GM19395 (cell line): ENCODE data around the gene ARMH3.

Experiments
- ATAC-seq: cut with Tn5 transposase; IDR thresholded peaks from one replicate; pipeline ENCODE4 v1.9.1; 2021; ENCODE audit warnings: mild to moderate bottlenecking, moderate library complexity; ENCODE audit not compliant: unreplicated experiment

Gene ARMH3, protein sequence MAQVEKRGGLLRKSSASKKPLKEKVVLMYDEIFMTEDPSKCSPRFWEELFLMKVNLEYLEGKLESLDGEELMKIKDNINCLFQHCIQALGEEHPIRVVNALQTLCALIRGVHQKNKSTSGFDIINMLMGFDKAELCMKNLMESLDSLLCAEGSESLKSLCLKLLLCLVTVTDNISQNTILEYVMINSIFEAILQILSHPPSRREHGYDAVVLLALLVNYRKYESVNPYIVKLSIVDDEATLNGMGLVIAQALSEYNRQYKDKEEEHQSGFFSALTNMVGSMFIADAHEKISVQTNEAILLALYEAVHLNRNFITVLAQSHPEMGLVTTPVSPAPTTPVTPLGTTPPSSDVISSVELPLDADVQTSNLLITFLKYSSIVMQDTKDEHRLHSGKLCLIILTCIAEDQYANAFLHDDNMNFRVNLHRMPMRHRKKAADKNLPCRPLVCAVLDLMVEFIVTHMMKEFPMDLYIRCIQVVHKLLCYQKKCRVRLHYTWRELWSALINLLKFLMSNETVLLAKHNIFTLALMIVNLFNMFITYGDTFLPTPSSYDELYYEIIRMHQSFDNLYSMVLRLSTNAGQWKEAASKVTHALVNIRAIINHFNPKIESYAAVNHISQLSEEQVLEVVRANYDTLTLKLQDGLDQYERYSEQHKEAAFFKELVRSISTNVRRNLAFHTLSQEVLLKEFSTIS

DNA sequence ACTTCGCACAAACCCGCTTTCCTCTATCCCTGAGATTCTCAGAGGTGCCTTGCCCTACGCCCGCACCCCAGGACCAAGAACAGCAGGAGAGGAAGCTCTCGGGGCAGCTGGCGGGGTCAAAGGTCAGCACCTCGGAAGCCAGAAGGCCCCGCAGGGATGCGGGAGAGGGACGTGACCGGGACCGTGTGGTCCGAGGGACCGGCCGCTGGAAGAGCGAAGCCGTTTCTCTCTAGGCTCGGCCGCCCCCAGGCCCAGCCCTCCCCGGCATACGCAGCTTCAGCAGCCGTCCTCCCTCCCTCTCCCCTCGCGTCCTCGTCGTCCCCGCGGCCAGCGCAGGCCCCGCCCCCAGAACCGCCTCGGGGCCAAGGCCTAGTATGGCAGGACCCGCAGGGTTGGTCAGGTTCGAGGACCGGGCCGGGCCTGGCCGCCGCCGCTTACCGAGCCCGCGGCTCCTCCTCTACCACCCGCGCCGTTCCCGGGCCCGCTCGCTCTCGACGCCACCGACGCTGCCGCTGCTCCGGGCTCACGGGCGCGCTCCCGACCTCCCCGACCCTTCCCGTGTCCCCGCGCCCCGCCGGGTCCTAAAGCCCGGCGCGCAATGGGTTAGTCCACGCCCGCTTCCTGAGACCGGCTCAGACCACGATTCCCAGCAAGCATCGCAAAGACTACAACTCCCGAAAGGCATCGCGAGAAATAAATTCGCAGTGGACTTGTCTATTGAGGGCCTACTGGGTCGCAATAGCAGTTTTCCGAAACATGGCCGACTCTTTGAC lies at the start of gene ARMH3:
Gene ARMH3, minus strand, starts transcription at position 527 of the 773 bp plus-strand sequence. CDS start 16,059 bp downstream, outside the sequence.
- peak; percentile 90 for ATAC-seq

DNA sequence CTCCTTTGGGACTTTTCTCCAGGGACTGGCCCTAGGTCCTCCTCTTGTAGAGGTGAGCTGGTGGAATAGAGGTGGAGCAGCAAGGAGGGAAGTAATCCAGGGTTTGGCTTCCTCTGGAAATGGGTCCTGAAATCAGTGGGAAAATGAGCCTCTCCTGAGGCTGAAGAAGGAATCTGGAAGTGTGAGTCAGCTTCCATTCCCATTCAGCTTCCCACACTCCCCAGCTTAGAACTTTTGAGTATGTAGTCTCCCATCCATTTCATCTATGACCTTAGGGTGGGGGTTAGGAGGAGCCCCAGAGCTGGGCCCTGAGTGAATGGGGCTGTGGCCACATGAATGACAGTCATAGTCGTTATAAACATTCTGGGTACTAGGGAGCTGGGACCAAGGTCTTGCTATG lies 46.4 kb upstream of the ARMH3 start:
- no peak for ATAC-seq

DNA sequence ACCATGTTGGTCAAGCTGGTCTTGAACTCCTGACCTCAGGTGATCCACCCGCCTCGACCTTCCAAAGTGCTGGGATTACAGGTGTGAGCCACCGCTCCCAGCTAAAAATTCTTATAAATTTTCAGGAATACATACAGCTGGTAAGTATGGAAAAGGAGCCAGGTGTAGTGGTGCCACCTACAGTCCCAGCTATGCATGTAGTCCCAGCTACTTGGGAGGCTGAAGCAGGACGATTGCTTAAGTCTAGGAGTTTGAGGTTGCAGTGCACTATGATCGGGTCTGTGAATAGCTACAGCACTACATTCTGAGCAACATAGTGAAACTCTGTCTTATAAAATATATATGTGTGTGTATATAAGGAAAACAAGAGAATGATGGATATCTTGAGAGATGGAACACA lies 45.2 kb upstream of the ARMH3 start:
- no peak for ATAC-seq

DNA sequence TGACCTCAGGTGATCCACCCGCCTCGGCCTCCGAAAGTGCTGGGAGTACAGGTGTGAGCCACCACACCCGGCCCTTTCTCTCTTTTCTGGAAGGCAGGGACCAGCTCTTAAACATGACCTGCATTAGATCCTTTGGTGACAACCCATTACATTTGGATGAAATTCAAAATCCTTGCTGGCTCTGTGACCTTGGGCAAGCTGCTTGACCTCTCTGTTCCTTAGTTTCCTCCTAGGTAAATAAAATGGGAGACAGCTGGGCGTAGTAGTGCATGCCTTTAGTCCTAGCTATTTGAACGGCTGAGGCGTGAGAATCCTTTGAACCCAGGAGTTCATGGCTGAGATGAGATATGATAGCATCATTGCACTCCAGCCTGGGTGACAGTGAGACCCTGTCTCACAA lies 40.5 kb upstream of the ARMH3 start:
- no peak for ATAC-seq

DNA sequence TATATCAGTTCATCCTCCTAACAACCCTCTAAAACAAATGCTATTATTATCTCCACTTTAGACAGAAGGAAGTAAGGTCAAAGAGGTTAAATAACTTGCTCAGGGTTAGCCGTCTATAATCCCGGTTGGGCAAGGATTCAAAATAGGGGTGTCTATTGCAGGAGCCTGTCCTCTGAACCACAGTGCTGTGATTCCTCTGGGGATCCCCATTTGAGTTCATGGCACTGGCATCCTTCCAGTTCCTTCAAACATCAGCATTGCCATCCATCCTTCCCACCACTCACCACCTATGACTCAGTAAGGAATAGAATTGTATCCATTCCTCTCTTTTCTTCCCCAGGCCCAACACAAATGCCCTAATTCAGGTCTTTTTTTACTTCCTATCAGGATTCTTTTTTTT lies 34.8 kb upstream of the ARMH3 start:
- no peak for ATAC-seq

DNA sequence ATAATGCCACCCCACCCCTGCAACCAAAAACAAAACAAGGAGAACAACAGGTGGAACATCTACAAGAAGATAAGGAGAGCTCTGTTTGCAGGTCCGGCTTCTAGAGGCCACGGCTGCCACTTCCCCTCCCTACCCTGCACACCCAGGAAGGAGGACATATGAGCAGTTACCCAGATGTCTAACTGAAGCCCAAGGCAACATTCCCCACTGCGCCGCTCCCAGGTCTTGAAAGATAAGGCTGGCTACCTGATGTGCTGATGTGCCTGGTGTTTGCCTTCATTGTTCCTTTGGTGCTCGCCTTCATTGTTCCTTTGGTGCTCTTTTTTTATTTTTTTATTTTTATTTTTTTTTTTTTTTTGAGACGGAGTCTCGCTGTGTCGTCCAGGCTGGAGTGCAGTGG lies 30.2 kb upstream of the ARMH3 start:
- no peak for ATAC-seq

DNA sequence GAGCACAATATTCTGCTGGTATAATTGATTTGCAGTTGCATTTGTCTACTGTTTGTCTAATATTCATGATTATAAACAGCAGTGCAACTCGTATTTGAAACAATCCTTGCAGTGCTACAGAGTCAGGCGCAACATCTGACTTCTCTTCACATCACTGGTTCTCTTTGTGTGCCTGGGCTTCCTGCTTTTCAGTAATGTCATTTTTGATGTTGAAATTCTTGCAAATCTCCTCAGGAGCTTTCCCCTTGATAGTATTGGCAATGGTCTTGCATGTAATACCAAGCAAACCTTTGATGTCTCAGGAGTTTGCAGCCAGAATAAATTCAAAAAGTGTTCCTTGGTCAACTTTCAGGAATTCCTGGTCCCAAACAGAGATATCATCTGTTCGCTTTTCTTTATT lies 29.4 kb upstream of the ARMH3 start:
- ATAC-seq, result no peak

DNA sequence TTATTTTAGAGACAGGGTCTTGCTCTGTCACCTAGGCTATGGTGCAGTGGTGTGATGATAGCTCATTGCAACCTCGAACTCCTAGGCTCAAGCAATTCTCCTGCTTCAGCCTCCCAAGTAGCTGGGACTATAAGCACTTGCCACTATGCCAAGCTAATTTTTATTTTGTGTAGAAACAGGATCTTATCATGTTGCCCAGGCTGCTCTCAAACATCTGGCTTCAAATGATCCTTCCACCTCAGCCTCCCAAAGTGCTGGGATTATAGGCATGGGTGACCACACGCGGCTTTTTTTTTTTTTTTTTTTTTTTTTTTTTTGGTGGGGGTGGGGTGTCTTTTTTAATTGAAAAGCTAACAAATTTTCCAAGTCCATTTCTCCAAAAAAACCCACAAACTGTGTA lies 27.6 kb upstream of the ARMH3 start:
- no peak for ATAC-seq

DNA sequence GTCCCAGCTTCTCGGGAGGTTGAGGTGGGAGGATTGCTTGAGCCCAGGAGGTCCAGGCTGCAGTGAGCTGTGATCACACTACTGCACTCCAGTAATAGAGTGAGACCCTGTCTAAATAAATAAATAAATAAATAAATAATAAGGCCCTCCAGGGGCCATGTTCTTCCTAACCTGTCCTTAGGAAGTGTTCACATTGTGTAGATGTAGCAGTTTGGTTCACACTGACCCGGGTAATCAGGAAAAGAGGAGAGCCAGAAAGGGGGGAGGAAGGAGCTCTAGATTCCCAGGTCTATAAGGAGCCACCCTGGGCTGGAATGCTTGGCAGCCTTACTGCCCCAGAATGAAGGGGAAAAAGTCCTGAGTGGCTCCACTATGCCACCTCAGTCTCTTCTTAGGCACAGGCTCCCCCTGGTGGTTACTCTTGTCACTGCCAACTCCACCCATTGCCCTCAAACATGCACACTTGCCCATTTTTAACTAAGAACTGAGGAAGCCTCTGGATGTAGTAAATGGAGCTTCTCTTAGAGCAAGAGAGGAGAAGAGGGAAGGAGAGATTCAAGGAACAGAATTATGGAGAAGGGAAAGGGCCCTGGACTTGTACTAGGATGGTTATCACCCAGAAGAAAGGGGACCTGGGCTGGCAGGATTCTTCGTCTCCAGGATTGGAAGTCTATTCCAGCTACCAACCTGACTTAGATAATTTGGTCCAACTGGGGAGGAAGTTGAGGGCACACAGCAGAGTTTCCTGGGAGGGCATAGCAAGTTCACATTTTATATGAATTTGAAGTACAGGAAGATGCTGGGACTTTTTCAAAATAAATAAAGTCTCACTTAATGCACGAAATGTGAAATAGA lies 16.9 kb upstream of the ARMH3 start:
- no peak for ATAC-seq

DNA sequence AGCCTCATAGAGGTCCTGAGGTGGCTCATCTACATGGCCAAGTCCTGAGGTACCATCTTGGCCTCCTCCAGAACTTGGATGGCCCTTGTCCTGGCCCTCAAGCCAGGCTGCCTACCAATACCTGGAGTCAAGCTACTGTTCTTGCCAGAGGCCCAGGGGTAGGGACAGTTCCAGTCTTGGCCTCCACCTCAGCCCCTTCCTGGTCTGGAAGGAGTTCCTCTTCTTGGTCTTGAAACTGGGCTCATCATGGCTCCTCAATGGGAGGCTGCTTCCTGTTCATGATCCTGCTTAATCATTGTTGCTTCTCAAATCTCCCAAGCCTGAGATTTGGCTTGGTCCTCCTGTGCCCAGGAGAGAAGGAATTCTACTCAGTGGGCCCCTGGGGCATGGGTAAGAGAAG lies 13.1 kb upstream of the ARMH3 start:
- no peak for ATAC-seq

DNA sequence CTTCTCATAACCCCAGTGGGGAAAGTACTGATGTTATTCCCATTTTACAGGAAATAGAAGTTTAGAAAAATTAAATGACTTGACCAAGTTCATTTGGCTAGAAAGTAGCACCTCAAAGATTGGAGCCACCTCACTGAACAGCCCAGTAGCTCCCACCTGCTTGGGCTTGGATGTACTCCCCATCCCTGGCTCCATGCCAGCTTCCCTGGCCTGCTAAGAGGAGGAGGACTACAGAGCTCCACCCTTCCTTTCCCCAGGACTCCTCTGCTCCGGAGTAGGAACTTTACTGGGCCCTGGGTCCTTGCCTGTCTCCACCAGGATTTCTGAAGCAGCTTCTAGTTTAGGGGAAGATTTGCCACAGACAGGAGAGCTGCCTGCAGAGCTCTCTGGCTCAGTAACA lies 12.2 kb upstream of the ARMH3 start:
- ATAC-seq, result no peak

DNA sequence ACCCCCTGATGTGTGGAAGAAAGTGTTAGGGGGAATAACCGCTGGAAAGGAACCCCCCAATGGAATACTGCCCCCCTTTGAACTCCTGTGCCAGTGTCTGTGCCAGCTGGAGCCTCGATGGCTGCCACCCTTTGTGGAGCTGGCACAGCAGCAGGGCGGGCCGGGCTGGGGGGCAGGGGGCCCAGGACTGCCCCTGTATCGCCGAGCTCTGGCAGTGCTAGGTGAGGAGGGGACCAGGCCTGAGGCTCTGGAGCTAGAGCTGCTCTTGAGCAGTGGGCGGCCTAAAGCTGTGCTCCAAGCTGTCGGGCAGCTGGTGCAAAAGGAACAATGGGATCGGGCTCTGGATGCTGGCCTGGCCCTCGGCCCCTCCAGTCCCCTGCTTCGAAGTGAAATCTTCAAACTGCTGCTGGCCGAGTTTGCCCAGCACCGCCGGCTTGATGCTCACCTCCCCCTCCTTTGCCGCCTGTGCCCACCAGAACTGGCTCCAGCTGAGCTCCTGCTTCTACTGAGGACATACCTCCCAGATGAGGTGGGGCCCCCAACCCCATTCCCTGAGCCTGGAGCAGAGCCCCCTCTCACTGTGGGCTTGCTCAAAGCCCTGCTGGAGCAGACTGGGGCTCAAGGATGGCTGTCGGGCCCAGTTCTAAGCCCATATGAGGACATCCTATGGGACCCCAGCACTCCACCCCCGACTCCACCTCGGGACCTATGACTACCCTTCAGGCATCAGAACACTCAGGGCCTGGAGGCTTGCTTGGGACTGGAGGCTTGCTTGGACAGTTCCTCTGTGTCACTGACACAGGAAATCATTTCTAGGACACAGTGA lies 11.3 kb upstream of the ARMH3 start:
- no peak for ATAC-seq

DNA sequence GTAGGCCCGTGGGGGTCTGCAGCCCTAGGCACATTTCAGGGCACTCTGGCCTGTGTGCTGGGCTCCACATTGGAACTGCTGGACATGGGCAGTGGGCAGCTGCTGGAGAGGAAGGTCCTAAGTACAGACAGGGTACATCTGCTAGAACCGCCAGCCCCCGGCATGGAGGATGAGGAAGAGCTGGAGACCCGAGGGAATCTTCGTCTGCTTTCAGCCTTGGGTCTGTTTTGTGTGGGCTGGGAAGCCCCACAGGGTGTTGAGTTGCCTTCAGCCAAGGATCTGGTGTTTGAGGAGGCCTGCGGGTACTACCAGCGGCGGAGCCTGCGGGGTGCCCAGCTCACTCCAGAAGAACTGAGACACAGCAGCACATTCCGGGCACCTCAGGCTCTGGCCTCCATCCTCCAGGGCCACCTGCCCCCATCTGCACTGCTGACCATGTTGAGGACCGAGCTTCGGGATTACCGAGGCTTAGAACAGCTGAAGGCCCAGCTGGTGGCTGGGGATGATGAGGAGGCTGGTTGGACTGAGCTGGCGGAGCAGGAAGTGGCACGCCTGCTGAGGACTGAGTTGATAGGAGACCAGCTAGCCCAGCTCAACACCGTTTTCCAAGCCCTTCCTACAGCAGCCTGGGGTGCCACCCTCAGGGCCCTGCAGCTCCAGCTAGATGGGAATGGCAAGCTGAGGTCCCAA lies 10.6 kb upstream of the ARMH3 start:
- ATAC-seq, result no peak

DNA sequence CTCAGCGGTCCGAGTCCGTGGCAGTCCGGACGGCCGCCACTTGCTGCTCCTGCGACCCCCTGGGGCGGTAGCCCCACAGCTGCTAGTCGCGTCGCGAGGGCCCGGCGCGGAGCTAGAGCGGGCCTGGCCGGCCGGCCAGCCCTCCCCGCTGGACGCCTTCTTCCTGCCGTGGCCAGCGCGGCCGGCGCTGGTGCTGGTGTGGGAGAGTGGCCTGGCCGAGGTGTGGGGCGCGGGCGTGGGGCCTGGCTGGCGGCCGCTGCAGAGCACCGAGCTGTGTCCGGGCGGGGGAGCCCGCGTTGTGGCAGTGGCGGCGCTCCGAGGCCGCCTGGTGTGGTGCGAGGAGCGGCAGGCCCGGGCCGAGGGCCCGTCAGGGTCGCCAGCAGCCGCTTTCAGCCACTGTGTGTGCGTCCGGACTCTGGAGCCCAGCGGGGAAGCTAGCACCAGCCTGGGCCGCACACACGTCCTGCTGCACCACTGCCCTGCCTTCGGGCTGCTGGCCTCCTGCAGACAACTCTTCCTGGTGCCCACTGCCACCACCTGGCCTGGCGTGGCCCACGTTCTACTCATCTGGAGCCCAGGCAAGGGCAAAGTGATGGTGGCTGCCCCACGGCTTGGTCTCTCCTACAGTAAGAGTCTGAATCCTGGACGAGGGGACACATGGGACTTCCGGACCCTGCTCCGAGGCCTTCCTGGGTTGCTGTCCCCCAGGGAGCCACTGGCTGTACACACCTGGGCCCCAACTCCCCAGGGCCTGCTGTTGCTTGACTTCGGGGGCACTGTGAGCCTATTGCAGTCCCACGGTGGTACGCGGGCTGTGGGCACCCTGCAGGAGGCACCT lies 9.8 kb upstream of the ARMH3 start:
- ATAC-seq, result peak; percentile 43

DNA sequence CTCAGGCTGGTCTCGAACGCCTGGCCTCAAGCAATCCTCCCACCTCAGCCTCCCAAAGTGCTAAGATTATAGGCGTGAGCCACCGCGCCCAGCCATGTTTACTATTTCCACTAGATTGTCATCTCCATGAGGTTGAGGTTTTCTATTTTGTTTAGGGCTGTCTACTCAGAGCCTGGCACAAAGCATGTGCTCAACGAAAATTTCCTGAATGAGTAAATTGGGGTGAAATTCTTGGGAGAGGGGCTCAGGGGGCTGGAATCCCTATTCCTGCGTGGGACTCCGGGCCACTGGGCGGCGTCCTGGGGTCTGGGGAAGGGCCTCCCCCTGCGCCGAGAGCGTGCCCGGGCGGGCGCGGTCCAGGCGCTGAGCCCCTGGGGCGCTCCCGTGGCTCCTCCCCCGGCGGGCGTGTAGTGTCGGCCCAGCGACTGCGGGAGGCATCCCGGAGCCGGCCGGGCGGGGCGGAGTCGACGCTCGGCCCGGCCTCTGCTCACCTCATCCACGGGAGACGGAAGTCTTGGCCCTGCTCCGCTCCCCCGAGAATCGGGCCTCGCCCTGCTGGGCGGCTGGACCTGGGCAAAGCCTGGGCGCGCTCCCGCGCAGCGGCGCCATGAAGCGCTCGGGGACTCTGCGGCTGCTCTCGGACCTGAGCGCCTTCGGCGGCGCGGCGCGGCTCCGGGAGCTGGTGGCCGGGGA lies 9.0 kb upstream of the ARMH3 start, which contains the start of gene HPS6:
Gene HPS6, plus strand, starts transcription at position 482 of the 693 bp plus-strand sequence. Its CDS starts 126 bp downstream, at position 608.
- ATAC-seq, result peak; percentile 90

DNA sequence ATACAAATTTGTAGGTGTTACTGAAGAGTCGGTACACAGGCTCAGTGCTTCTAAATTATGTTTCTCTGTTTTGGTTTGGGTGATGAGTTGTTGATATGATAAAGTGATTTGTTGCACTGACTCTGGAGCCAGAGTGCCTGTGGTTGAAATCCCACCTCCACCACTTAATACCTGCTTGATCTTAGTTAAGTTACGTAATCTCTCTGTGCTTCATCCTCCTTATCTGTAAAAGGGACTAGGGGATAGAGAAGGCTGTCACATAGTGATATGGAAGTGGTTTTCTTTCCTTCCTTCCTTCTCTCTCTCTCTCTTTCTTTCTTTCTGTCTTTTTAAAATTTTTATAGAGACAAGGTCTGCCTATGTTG lies 8.5 kb upstream of the ARMH3 start:
- no peak for ATAC-seq

DNA sequence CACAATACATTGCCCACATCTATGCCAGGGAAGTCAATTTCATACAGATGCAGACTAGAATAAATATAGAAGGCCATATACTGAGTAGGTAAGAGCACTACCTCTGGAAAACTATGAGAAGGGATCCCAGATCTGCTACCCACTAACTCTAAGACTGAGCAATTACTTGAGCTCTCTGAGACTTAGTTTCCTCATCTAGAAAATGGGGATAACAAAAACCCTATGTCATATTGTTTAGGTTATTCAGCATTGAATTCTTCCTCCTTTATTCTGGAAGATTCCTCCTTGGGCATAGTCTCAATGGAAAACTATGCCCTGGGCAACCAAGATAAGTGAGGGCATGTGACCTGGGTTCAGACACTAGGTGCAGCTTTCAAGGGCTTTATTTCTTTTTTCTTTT lies 4.0 kb upstream of the ARMH3 start:
- no peak for ATAC-seq
